Activated CD8-positive, alpha-beta T cell treated with anti-CD3 and anti-CD28 coated beads, Interleukin-2, amount 10 ng/mL, durations not matched to agents 7 days and 5 days (primary cell): ENCODE results near the gene CIC. TPM values are rescaled to one million over a fixed set of nuclear protein-coding genes. Genes with fewer than 3 reads are reported as not detected.
A peak's percentile ranks its signal among the peaks of the same experiment; 100 is the strongest.

Experiments
- ATAC-seq: fragments of 150-1000 bp; cut with Tn5 transposase; one replicate; pipeline ENCODE4 v1.10.0; 2021; ENCODE audit warnings: moderate library complexity
- CTCF ChIA-PET: fragments of 350-600 bp; sonication (Branson Sonifier 250); formaldehyde crosslinking; loops from one replicate; lab custom pipeline; 2021; ENCODE audit warnings: antibody characterized with exemption; lab: Charles Lee
- POLR2A ChIA-PET: fragments of 350-600 bp; sonication (Branson Sonifier 250); formaldehyde crosslinking; loops from one replicate; lab custom pipeline; 2021; ENCODE audit warnings: antibody characterized with exemption; lab: Charles Lee
- DNase-seq: peaks from one replicate; pipeline ENCODE4 v3.0.0-alpha.2; 2020
- H3K27ac Mint-ChIP-seq: one replicate; pipeline ENCODE4 v1.8.0; 2021; ENCODE audit warnings: mild to moderate bottlenecking, mixed read lengths
- H3K27me3 Mint-ChIP-seq: one replicate; pipeline ENCODE4 v1.8.0; 2021; ENCODE audit warnings: low read depth, mixed read lengths
- H3K36me3 Mint-ChIP-seq: one replicate; pipeline ENCODE4 v1.8.0; 2021; ENCODE audit warnings: low read depth, mixed read lengths
- H3K4me1 Mint-ChIP-seq: one replicate; pipeline ENCODE4 v1.8.0; 2021; ENCODE audit warnings: low read depth, mixed read lengths
- H3K4me3 Mint-ChIP-seq: one replicate; pipeline ENCODE4 v1.8.0; 2021; ENCODE audit warnings: mild to moderate bottlenecking, mixed read lengths
- H3K9me3 Mint-ChIP-seq: one replicate; pipeline ENCODE4 v1.8.0; 2022; ENCODE audit warnings: mixed read lengths; ENCODE audit not compliant: insufficient read depth
- total RNA-seq, 2 experiments: library from RNA; stranded (reverse); gene quantifications; one replicate each; pipeline ENCODE4 v1.2.3, GENCODE V29; 2021

The CIC gene
- total RNA-seq, 2 experiments from 2014 or later, result 73.1 to 83.8 TPM

- ATAC-seq, result peak; percentile 47
- POLR2A ChIA-PET, result interaction anchor here (0.9 to 2.0 kb wide), 3 partner anchors 35 to 45 kb away, joined by 4 to 13 read pairs (median 5); no protein-coding TSS in a partner anchor
- Mint-ChIP-seq H3K27me3 (no peaks in the 10 kb centered on the region), H3K4me3 (peak overlapping the region; percentile 95), H3K36me3 (peaks cover 15% of the 10 kb centered on the region), H3K27ac (peak overlapping the region; percentile 96), H3K4me1 (peaks cover 48% of the 10 kb centered on the region), H3K9me3 (no peaks in the 10 kb centered on the region)
- CTCF ChIA-PET, result interaction anchor here (0.6 to 9.0 kb wide), 19 partner anchors 11 to 136 kb away, joined by 3 to 113 read pairs (median 4); partner anchors contain the start of gene POU2F2
- peak; percentile 96 for DNase-seq
These were observed 24.5 kb upstream of the CIC start for GRCh38 chr19:42244347-42245220.

- peak overlapping the region; percentile 95 for H3K4me3 Mint-ChIP-seq
- ATAC-seq (no peak), DNase-seq (no peak)
- no peaks in the 10 kb centered on the region for H3K27me3 Mint-ChIP-seq
- ChIA-PET POLR2A (interaction anchor here (0.9 to 1.8 kb wide), 3 partner anchors 25 to 46 kb away, joined by 4 to 7 read pairs (median 5); no protein-coding TSS in a partner anchor), CTCF (interaction anchor here (1.0 to 9.0 kb wide), 16 partner anchors 11 to 137 kb away, joined by 3 to 113 read pairs (median 6); partner anchors contain the start of gene POU2F2)
- H3K36me3 Mint-ChIP-seq, result peaks cover 12% of the 10 kb centered on the region
- no peaks in the 10 kb centered on the region for H3K9me3 Mint-ChIP-seq
- peaks cover 42% of the 10 kb centered on the region for H3K4me1 Mint-ChIP-seq
- H3K27ac Mint-ChIP-seq, result peak overlapping the region; percentile 96
These were observed 23.8 kb upstream of the CIC start for GRCh38 chr19:42245231-42245630.

- no peaks in the 10 kb centered on the region for H3K27me3 Mint-ChIP-seq
- peaks cover 41% of the 10 kb centered on the region for H3K4me1 Mint-ChIP-seq
- ChIA-PET POLR2A (interaction anchor here (0.9 to 1.8 kb wide), 2 partner anchors 24 to 29 kb away, joined by 4 to 7 read pairs; partner anchors contain the start of gene DEDD2), CTCF (interaction anchor here (0.7 to 9.0 kb wide), 9 partner anchors 21 to 138 kb away, joined by 3 to 113 read pairs (median 5); partner anchors contain the start of gene POU2F2)
- H3K9me3 Mint-ChIP-seq, result no peaks in the 10 kb centered on the region
- ATAC-seq, result no peak
- DNase-seq, result no peak
- peaks cover 7% of the 10 kb centered on the region for H3K36me3 Mint-ChIP-seq
- H3K4me3 Mint-ChIP-seq, result no peak overlapping the region
- H3K27ac Mint-ChIP-seq, result peak overlapping the region; percentile 39
These were observed 22.7 kb upstream of the CIC start for GRCh38 chr19:42246143-42246921.

GRCh38 chr19:42246922-42247639 is 22.0 kb upstream of the CIC start:
- Mint-ChIP-seq H3K4me1 (peaks cover 45% of the 10 kb centered on the region), H3K27me3 (no peaks in the 10 kb centered on the region), H3K36me3 (peaks cover 7% of the 10 kb centered on the region), H3K4me3 (no peak overlapping the region), H3K27ac (peak overlapping the region; percentile 39), H3K9me3 (no peaks in the 10 kb centered on the region)
- POLR2A ChIA-PET, result interaction anchor here (0.9 to 1.8 kb wide), 2 partner anchors 23 to 30 kb away, joined by 4 to 7 read pairs; partner anchors contain the start of gene DEDD2
- ATAC-seq, result no peak
- no peak for DNase-seq
- CTCF ChIA-PET, result interaction anchor here (0.7 to 9.0 kb wide), 4 partner anchors 23 to 139 kb away, joined by 3 to 113 read pairs (median 6); partner anchors contain the start of gene POU2F2

- POLR2A ChIA-PET, result no interaction called here
- no peak for DNase-seq
- Mint-ChIP-seq H3K9me3 (no peaks in the 10 kb centered on the region), H3K27me3 (no peaks in the 10 kb centered on the region), H3K36me3 (peaks cover 9% of the 10 kb centered on the region), H3K4me1 (peaks cover 52% of the 10 kb centered on the region), H3K27ac (no peak overlapping the region), H3K4me3 (no peak overlapping the region)
- ATAC-seq, result no peak
- CTCF ChIA-PET, result interaction anchor here (2.0 to 9.0 kb wide), 2 partner anchors 32 to 115 kb away, joined by 8 to 113 read pairs; partner anchors contain the start of gene POU2F2
These were observed 21.3 kb upstream of the CIC start for GRCh38 chr19:42247640-42248199.

- no peak for DNase-seq
- Mint-ChIP-seq H3K36me3 (peaks cover 12% of the 10 kb centered on the region), H3K9me3 (no peaks in the 10 kb centered on the region), H3K27ac (peak overlapping the region; percentile 69), H3K4me1 (peaks cover 51% of the 10 kb centered on the region), H3K4me3 (no peak overlapping the region), H3K27me3 (no peaks in the 10 kb centered on the region)
- ChIA-PET CTCF (interaction anchor here (9.0 kb wide), 1 partner anchor 31 kb away, joined by 113 read pairs; no protein-coding TSS in a partner anchor), POLR2A (interaction anchor here (1.2 kb wide), 1 partner anchor 22 kb away, joined by 4 read pairs; no protein-coding TSS in a partner anchor)
- no peak for ATAC-seq
These were observed 20.5 kb upstream of the CIC start for GRCh38 chr19:42248270-42249148.

GRCh38 chr19:42249149-42249750 is 19.8 kb upstream of the CIC start:
- no peak overlapping the region for H3K4me3 Mint-ChIP-seq
- ChIA-PET CTCF (interaction anchor here (1.2 to 9.0 kb wide), 3 partner anchors 30 to 116 kb away, joined by 3 to 113 read pairs (median 22); no protein-coding TSS in a partner anchor), POLR2A (interaction anchor here (1.0 to 1.2 kb wide), 2 partner anchors 21 to 33 kb away, joined by 3 to 4 read pairs; no protein-coding TSS in a partner anchor)
- no peaks in the 10 kb centered on the region for H3K27me3 Mint-ChIP-seq
- DNase-seq (no peak), ATAC-seq (no peak)
- peaks cover 48% of the 10 kb centered on the region for H3K4me1 Mint-ChIP-seq
- no peaks in the 10 kb centered on the region for H3K9me3 Mint-ChIP-seq
- peak overlapping the region; percentile 69 for H3K27ac Mint-ChIP-seq
- peaks cover 12% of the 10 kb centered on the region for H3K36me3 Mint-ChIP-seq

GRCh38 chr19:42249769-42250168 is 19.3 kb upstream of the CIC start:
- ATAC-seq (no peak), DNase-seq (no peak)
- CTCF ChIA-PET, result interaction anchor here (1.2 to 3.6 kb wide), 3 partner anchors 30 to 141 kb away, joined by 3 to 22 read pairs (median 4); no protein-coding TSS in a partner anchor
- POLR2A ChIA-PET, result interaction anchor here (1.0 to 1.2 kb wide), 2 partner anchors 20 to 33 kb away, joined by 3 to 4 read pairs; no protein-coding TSS in a partner anchor
- Mint-ChIP-seq H3K27me3 (no peaks in the 10 kb centered on the region), H3K27ac (peak overlapping the region; percentile 73), H3K4me1 (peaks cover 44% of the 10 kb centered on the region), H3K36me3 (peaks cover 12% of the 10 kb centered on the region), H3K9me3 (no peaks in the 10 kb centered on the region), H3K4me3 (no peak overlapping the region)

- ChIA-PET CTCF (interaction anchor here (1.2 to 3.6 kb wide), 3 partner anchors 29 to 141 kb away, joined by 3 to 22 read pairs (median 4); no protein-coding TSS in a partner anchor), POLR2A (interaction anchor here (0.6 to 1.4 kb wide), 7 partner anchors 20 to 154 kb away, joined by 3 to 7 read pairs (median 3); partner anchors contain the start of gene POU2F2)
- H3K27ac Mint-ChIP-seq, result peak overlapping the region; percentile 73
- no peaks in the 10 kb centered on the region for H3K27me3 Mint-ChIP-seq
- H3K36me3 Mint-ChIP-seq, result peaks cover 12% of the 10 kb centered on the region
- ATAC-seq, result no peak
- H3K4me3 Mint-ChIP-seq, result no peak overlapping the region
- H3K9me3 Mint-ChIP-seq, result no peaks in the 10 kb centered on the region
- no peak for DNase-seq
- peaks cover 40% of the 10 kb centered on the region for H3K4me1 Mint-ChIP-seq
These were observed 18.8 kb upstream of the CIC start for GRCh38 chr19:42250183-42250665.
